SH-SY5Y (cell line): Measurements from ENCODE around the gene SLC22A7.

ENCODE experiments used
- GATA2 ChIP-seq: IDR thresholded peaks from 2 replicates; pipeline ENCODE4 v1.6.1; 2011; ENCODE audit warnings: mild to moderate bottlenecking, low read depth, low read length
- GATA3 ChIP-seq: IDR thresholded peaks from 2 replicates; pipeline ENCODE4 v1.6.1; 2011; ENCODE audit warnings: low read depth, mild to moderate bottlenecking, low read length, moderate library complexity

GRCh38 chr6:43306086-43306485 is 8.0 kb downstream of the SLC22A7 start:
- no peak for TF ChIP-seq GATA2
- no peak for TF ChIP-seq GATA3
